C4-2B (cell line): ENCODE data around the gene FLT3LG.

Source experiments
- ZFX ChIP-seq: fragments of 450-650 bp; IDR thresholded peaks from 2 replicates; pipeline ENCODE4 v1.6.1; 2017
- TF ChIP-seq, protein P1 (sequence below): fragments of 450-650 bp; conservative IDR thresholded peaks from 2 replicates; pipeline ENCODE4 v1.5.1; 2017; ENCODE audit warnings: mild to moderate bottlenecking

DNA sequence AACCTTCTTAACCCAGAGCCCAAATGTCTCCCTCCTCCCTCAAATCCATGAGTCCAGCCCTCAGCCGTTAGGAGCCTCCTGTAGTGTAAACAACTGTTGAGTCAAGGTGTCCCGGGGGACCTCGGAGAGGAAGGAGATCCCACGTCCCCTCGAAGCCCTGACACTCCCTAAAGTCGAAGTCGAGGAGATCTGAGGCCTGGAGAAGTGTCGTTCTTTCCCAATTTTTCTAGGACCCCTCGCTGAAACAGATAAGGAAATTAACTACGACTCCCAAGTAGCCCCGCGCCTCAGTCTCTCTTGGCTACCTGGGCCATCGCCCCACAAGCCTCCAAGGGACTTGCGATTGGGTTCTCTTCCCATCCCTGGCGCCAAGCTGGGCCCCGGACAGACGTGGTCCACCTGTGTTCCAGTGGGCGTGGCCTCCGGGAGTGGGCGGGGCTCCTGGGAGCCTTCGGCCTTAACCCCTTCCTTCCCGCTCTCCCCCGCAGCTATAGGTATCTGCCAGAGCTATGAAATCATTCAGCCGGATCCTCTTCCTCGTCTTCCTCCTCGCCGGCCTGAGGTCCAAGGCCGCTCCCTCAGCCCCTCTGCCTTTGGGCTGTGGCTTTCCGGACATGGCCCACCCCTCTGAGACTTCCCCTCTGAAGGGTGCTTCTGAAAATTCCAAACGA, 48.0 kb upstream of the FLT3LG start:
- TF ChIP-seq, protein P1, sequence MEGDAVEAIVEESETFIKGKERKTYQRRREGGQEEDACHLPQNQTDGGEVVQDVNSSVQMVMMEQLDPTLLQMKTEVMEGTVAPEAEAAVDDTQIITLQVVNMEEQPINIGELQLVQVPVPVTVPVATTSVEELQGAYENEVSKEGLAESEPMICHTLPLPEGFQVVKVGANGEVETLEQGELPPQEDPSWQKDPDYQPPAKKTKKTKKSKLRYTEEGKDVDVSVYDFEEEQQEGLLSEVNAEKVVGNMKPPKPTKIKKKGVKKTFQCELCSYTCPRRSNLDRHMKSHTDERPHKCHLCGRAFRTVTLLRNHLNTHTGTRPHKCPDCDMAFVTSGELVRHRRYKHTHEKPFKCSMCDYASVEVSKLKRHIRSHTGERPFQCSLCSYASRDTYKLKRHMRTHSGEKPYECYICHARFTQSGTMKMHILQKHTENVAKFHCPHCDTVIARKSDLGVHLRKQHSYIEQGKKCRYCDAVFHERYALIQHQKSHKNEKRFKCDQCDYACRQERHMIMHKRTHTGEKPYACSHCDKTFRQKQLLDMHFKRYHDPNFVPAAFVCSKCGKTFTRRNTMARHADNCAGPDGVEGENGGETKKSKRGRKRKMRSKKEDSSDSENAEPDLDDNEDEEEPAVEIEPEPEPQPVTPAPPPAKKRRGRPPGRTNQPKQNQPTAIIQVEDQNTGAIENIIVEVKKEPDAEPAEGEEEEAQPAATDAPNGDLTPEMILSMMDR, result no peak
- no peak for TF ChIP-seq ZFX
